Astrocyte of the cerebellum (primary cell): ENCODE measurements around the gene ICAM3.

ENCODE experiments used
- DNase-seq: peaks from one replicate; pipeline ENCODE4 v3.0.0-alpha.2; 2011; ENCODE audit warnings: low read depth
- H3K4me3 ChIP-seq: 2 replicates; pipeline ENCODE4 v1.5.1; 2011; ENCODE audit warnings: mild to moderate bottlenecking, low read depth, low read length, moderate library complexity
- CTCF ChIP-seq: IDR thresholded peaks from 2 replicates; pipeline ENCODE4 v1.5.1; 2012; ENCODE audit warnings: low read length, low read depth, moderate library complexity, mild to moderate bottlenecking; ENCODE audit errors: missing control alignments
- in situ Hi-C: cut with HindIII; loops from 2 replicates; pipeline ENCODE4 v1.10.0; 2017; ENCODE audit warnings: low sequenced_read_pairs

The ICAM3 gene

DNA sequence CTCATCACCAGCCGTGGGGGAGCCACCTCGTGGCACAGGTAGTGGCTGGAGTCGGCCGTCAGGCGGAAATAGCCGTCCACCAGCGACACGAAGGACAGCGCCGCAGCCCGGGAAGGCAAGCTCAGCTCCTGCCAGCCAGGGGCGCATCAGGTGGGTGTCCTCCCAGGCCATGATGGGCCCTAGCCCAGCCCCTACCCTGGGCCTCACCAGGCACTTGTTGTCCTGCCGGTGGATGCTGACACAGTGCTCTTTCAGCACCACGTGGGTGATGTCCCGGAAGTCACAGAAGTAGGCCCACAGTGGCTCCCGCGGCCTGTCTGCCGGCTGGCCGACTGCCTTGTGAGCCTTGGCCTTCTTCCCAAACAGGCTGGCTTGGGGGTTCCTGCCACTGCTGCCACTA is 25.2 kb upstream of the ICAM3 start:
- in situ Hi-C loops: no loop called here
- DNase-seq: no peak
- no peak overlapping the region for H3K4me3 ChIP-seq
- no peak for TF ChIP-seq CTCF

- in situ Hi-C loops: no loop called here
- no peak for TF ChIP-seq CTCF
- no peak overlapping the region for H3K4me3 ChIP-seq
- peak; percentile 35 for DNase-seq
These were observed 24.4 kb upstream of the ICAM3 start for GRCh38 chr19:10363789-10364281.

DNA sequence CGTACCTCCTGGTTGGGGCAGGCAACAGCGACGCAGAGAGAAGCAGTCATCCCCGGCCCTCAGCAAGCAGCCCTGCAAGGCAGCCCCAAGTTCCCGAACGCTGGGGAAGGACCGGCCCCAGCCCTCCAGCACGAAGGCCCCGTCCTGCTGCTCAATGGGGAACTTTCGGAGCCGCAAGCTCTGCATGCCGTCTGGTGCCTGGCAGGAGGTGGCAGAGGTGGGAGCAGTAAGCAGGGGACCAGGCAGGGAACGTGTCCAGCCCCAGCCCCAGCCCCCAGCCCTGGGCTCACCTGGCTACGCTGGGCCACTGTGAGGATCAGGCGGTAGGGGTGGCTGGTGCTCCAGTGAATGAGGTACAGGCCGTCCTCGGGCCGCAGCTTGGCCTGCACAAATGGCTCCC is 22.8 kb upstream of the ICAM3 start:
- no peak for DNase-seq
- no peak for TF ChIP-seq CTCF
- no peak overlapping the region for H3K4me3 ChIP-seq
- in situ Hi-C loops: no loop called here

DNA sequence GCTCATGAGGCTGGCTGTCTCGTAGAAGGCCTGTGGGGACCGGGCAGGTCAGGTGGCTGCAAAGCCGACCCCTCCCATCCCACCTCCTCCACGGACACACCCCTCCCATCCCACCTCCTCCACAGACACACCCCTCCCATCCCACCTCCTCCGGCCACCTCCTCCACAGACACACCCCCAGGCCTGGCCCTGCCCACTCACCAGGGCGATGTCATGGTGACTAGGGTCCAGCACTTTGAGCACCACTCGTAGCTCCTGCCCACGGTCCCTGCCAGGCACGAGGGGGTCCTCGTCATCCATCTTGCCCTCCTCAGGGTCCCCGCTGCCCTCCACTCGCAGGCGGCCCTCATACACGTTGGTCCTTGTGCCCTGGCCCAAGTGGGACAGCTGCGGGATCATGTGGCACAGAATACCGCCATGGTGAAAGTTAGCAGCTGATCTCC is 22.2 kb upstream of the ICAM3 start:
- in situ Hi-C loops: no loop called here
- TF ChIP-seq CTCF: no peak
- H3K4me3 ChIP-seq: no peak overlapping the region
- no peak for DNase-seq

DNA sequence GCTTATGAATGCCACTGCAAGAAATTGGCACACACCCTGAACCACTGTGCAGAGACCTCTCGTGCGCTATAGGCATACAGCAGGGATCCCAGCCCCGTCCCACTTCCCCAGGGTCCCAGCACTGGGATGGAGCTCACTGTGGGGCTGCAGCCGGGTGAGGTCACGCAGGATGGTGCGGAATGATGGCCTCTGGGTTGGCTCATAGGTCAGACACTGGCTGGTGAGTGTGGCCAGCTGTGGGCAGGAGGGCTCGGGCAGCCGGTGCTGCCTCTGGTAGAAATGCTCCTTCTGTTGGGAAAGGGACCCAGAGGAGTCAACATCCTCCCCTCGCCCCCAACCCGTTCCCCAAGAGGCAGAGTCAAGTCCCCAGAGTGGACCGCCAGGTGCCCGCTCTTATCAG is 17.0 kb upstream of the ICAM3 start:
- no peak overlapping the region for H3K4me3 ChIP-seq
- in situ Hi-C loops: no loop called here
- no peak for TF ChIP-seq CTCF
- DNase-seq: no peak

- no peak for DNase-seq
- H3K4me3 ChIP-seq: no peak overlapping the region
- in situ Hi-C loops: no loop called here
- no peak for TF ChIP-seq CTCF
These were observed 14.5 kb upstream of the ICAM3 start for GRCh38 chr19:10353793-10354391.
